ENCODE data around the gene SYNJ2. TPM values are rescaled to one million over a fixed set of nuclear protein-coding genes. Genes with fewer than 3 reads are reported as not detected.

SYNJ2 gene
- total RNA-seq, 1 donor from 2014 or later, result 8.3 TPM

GRCh38 chr6:158095031-158095430 is 113.4 kb downstream of the SYNJ2 start:
- TF ChIP-seq, protein P1, sequence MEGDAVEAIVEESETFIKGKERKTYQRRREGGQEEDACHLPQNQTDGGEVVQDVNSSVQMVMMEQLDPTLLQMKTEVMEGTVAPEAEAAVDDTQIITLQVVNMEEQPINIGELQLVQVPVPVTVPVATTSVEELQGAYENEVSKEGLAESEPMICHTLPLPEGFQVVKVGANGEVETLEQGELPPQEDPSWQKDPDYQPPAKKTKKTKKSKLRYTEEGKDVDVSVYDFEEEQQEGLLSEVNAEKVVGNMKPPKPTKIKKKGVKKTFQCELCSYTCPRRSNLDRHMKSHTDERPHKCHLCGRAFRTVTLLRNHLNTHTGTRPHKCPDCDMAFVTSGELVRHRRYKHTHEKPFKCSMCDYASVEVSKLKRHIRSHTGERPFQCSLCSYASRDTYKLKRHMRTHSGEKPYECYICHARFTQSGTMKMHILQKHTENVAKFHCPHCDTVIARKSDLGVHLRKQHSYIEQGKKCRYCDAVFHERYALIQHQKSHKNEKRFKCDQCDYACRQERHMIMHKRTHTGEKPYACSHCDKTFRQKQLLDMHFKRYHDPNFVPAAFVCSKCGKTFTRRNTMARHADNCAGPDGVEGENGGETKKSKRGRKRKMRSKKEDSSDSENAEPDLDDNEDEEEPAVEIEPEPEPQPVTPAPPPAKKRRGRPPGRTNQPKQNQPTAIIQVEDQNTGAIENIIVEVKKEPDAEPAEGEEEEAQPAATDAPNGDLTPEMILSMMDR (IDR thresholded peaks at IDR 0.05), result no peak
- TF ChIP-seq POLR2AphosphoS5 (IDR thresholded peaks at IDR 0.05; ENCODE audit: insufficient read depth in 1 of 2, low read depth in 1 of 2) (no peak), POLR2A (IDR thresholded peaks at IDR 0.05) (no peak)
- intact Hi-C loops (cut with DNase I), result no loop called here
- Histone ChIP-seq H3K36me3 (peaks cover 0 to 30% of the 10 kb centered on the region in 2 donors), H3K4me1 (no peaks in the 10 kb centered on the region), H3K27ac (no peak overlapping the region), H3K27me3 (no peaks in the 10 kb centered on the region), H3K9me3 (no peaks in the 10 kb centered on the region), H3K4me3 (no peak overlapping the region)
- no peak for DNase-seq (ENCODE audit: extremely low spot score in 2 of 2)

DNA sequence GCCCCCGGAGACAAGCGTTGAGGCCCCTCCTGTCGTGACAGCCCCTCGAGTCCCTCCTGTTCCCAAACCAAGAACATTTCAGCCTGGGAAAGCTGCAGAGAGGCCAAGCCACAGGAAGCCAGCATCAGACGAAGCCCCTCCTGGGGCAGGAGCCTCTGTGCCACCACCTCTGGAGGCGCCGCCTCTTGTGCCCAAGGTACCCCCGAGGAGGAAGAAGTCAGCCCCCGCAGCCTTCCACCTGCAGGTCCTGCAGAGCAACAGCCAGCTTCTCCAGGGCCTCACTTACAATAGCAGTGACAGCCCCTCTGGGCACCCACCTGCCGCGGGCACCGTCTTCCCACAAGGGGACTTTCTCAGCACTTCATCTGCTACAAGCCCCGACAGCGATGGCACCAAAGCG is 114.0 kb downstream of the SYNJ2 start:
- no peak overlapping the region for H3K4me3 ChIP-seq
- H3K27ac ChIP-seq, result no peak overlapping the region
- no peaks in the 10 kb centered on the region for H3K4me1 ChIP-seq
- intact Hi-C loops (cut with DNase I), result no loop called here
- H3K9me3 ChIP-seq, result no peaks in the 10 kb centered on the region
- DNase-seq (ENCODE audit: extremely low spot score in 2 of 2), result no peak
- H3K27me3 ChIP-seq, result no peaks in the 10 kb centered on the region
- peaks cover 0 to 30% of the 10 kb centered on the region in 2 donors for H3K36me3 ChIP-seq
- no peak for TF ChIP-seq POLR2A (IDR thresholded peaks at IDR 0.05)
- TF ChIP-seq, protein P1 (IDR thresholded peaks at IDR 0.05), result no peak
- no peak for TF ChIP-seq POLR2AphosphoS5 (IDR thresholded peaks at IDR 0.05; ENCODE audit: insufficient read depth in 1 of 2, low read depth in 1 of 2)

- H3K4me1 ChIP-seq, result no peaks in the 10 kb centered on the region
- H3K27me3 ChIP-seq, result no peaks in the 10 kb centered on the region
- intact Hi-C loops (cut with DNase I), result no loop called here
- no peaks in the 10 kb centered on the region for H3K36me3 ChIP-seq
- no peak for DNase-seq (ENCODE audit: extremely low spot score in 2 of 2)
- no peak overlapping the region for H3K27ac ChIP-seq
- TF ChIP-seq, protein P1 (IDR thresholded peaks at IDR 0.05), result no peak
- TF ChIP-seq POLR2A (IDR thresholded peaks at IDR 0.05) (no peak), POLR2AphosphoS5 (IDR thresholded peaks at IDR 0.05; ENCODE audit: insufficient read depth in 1 of 2, low read depth in 1 of 2) (no peak)
- H3K9me3 ChIP-seq, result no peaks in the 10 kb centered on the region
- H3K4me3 ChIP-seq, result no peak overlapping the region
These were observed 121.6 kb downstream of the SYNJ2 start for GRCh38 chr6:158103228-158103627.

- Histone ChIP-seq H3K27ac (no peak overlapping the region), H3K9me3 (no peaks in the 10 kb centered on the region), H3K27me3 (no peaks in the 10 kb centered on the region), H3K4me3 (no peak overlapping the region), H3K36me3 (peaks cover 0 to under 1% of the 10 kb centered on the region in 2 donors), H3K4me1 (no peaks in the 10 kb centered on the region)
- DNase-seq (ENCODE audit: extremely low spot score in 2 of 2), result no peak
- no peak for TF ChIP-seq POLR2A (IDR thresholded peaks at IDR 0.05)
- TF ChIP-seq POLR2AphosphoS5 (IDR thresholded peaks at IDR 0.05; ENCODE audit: insufficient read depth in 1 of 2, low read depth in 1 of 2), result no peak
- TF ChIP-seq, protein P1 (IDR thresholded peaks at IDR 0.05), result no peak
- intact Hi-C loops (cut with DNase I), result no loop called here
These were observed 123.0 kb downstream of the SYNJ2 start for GRCh38 chr6:158104696-158105095.

DNA sequence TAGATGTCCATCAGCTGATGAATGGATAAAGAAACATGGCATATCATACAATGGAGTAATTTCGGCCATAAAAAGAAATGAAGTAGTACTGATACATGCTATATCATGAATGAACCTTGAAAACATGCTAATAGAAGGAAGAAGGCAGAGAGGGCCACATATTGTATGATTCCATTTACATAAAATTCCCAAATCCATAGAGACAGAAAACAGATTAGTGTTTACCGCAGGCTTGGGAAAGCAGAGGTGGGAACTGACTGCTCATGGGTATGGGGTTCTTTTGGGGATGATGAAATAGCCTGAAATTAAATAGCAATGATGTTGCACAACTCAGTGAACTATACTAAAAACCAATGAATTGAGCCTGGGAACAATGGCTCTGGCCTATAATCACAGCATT is 128.1 kb downstream of the SYNJ2 start:
- Histone ChIP-seq H3K4me1 (no peaks in the 10 kb centered on the region), H3K9me3 (no peaks in the 10 kb centered on the region), H3K27ac (no peak overlapping the region), H3K27me3 (no peaks in the 10 kb centered on the region), H3K36me3 (peaks cover 0 to 8% of the 10 kb centered on the region in 2 donors), H3K4me3 (no peak overlapping the region)
- TF ChIP-seq POLR2AphosphoS5 (IDR thresholded peaks at IDR 0.05; ENCODE audit: insufficient read depth in 1 of 2, low read depth in 1 of 2), result no peak
- TF ChIP-seq, protein P1 (IDR thresholded peaks at IDR 0.05), result no peak
- TF ChIP-seq POLR2A (IDR thresholded peaks at IDR 0.05), result no peak
- intact Hi-C loops (cut with DNase I), result no loop called here
- DNase-seq (ENCODE audit: extremely low spot score in 2 of 2), result no peak
